ENCODE data around the gene GXYLT1.
"Not testable (repeated sequence)": the region's sequence is repeated elsewhere in the genome, so short reads cannot be mapped to it uniquely, and the experiment has no call there.

The GXYLT1 gene

DNA sequence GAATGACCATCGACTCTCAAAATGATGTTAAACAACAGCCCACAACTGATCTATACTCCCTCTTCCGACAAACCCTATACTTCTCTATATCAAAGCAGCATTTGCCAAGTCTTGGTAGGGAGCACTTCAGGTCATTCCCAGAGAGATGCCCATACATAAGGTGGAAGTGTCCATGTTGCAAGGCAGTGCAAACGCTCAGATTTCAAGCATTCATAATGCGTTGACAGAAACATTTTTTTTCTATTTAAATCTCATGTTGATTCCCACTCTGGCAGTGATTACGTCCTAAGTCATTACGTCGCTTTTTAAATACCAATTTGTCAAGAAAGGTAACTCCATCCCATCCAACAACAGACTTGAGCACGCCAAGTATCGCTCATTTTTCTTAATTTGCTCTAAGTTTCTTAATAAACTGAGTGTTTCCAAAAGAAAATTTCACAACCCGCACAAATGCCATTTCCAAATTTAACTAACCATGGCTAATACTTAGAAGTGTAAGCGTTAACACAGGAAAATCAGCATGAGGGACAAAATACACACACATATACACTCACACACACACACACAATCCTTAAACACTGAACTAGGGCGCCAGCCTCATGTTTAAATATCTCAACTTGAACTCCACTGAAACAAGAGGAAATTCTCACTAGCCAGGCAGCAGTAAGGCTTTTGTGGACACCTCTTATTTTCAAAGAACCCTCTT, 1.1 kb downstream of the GXYLT1 start:
- DNase-seq = no peak

GRCh38 chr12:42141981-42142606, 2.6 kb downstream of the GXYLT1 start:
- no peak for DNase-seq

GRCh38 chr12:42140901-42141300, 3.8 kb downstream of the GXYLT1 start:
- no peak for DNase-seq

DNA sequence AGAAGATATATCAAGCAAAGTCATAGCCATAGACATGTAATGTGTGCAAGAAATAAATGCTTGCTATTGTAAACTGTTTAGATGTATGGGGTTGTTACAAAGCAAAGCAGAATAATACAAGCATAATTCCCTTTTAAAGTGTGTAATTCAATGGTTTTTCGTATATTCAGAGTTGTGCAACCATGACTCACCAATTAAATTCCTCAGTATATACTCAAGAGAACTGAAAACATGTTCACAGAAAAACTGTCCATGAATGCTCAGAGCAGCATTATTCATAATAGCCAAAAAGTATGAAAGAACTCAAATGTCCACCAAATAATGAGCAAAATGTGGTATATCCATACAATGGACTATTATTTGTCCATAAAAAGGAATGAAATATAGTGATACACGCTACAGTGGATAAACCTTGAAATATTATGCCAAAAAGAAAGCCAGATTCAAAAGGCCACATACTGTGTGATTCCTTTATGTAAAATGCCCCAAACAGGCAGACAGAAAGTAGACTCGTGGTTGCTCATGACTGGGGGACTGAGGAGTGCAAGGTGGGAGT, 9.3 kb downstream of the GXYLT1 start:
- DNase-seq = no peak

- no peak for DNase-seq
Measured at GRCh38 chr12:42130672-42131402, 13.8 kb downstream of the GXYLT1 start.

- DNase-seq = no peak
Measured at GRCh38 chr12:42129595-42130204, 15.0 kb downstream of the GXYLT1 start.

- no peak for DNase-seq
Measured at GRCh38 chr12:42128888-42129287, 15.8 kb downstream of the GXYLT1 start.

DNA sequence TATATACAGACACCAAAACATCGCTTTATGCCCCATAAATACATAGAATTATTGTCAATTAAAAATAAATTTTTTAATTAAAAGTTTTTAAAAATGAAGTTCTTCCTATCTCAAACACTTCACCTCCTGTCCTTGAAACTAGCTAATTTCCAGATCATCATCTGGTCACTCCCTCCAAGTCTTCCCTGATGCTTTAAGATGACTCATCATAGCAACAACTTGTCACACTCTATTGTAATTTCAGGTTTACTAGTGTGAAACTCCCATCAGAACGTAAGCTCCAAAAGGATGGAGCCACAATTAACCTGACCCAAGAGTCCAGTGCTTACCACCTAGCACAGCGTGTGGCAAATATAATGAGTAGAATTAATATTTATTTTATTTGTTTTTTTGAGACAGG, 16.3 kb downstream of the GXYLT1 start:
- DNase-seq = no peak

DNA sequence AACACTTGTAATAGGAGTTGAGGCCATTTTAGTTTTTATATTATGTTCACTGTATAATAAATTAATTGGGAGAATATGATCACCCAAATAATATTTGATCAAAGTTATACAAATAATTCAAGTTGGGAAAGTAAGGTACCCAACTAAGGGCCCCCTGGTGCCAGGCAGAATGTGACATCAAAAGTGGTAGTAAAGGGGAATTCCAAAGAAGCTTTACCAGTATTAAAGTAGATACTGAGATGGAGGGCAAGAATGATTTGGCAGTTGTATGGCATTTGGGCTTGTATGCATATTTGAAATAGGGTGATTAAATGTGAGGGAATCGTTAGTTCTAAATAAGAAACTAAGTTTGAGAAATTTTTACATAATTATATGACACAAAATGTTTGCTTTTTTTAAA, 17.7 kb downstream of the GXYLT1 start:
- no peak for DNase-seq

GRCh38 chr12:42125388-42125767, 19.3 kb downstream of the GXYLT1 start:
- DNase-seq = no peak

- DNase-seq = no peak
Measured at GRCh38 chr12:42124764-42125387, 19.8 kb downstream of the GXYLT1 start.

GRCh38 chr12:42119085-42119633, 25.5 kb downstream of the GXYLT1 start:
- DNase-seq = no peak

GRCh38 chr12:42118136-42118879, 26.4 kb downstream of the GXYLT1 start:
- no peak for DNase-seq

DNA sequence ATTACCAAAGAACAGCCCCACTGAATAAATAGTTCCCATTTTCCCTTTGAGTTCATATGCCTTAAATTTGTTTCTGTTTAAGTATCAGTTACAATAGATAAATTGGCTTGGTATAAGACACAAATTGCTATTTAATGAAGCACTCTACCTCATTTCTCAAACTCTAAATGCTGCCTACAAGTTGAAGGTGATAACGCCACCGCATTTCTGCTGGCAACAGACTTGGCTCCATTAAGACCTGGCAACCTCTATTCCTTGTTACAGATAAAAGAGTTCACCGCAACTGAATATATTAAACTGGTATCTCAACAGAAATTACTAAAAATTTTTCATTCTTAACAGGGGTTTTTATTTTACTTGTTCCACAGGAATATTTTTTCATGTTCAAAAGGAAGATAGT, 35.6 kb downstream of the GXYLT1 start:
- no peak for DNase-seq

- not testable (repeated sequence) for DNase-seq
Measured at GRCh38 chr12:42106791-42107190, 37.9 kb downstream of the GXYLT1 start.

- DNase-seq = no peak
Measured at GRCh38 chr12:42104784-42105183, 39.9 kb downstream of the GXYLT1 start.

DNA sequence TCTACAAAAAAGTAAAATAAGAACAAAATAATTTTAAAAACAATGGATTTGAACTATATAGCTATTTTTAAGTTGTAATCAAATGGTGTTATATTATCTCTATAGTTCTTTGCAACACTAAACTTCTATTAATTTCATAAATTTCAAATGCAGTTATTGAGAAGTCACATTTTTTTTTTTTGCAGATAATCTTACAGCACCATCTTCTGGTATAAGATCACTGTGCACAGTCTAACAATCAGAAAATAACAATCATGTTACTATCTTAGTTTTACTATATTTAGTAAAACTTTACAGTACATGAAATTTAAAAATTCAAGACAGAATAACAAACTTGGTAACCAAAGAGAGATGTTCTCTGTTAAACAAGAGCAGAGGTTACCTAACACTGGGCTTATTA, 40.6 kb downstream of the GXYLT1 start:
- no peak for DNase-seq

DNA sequence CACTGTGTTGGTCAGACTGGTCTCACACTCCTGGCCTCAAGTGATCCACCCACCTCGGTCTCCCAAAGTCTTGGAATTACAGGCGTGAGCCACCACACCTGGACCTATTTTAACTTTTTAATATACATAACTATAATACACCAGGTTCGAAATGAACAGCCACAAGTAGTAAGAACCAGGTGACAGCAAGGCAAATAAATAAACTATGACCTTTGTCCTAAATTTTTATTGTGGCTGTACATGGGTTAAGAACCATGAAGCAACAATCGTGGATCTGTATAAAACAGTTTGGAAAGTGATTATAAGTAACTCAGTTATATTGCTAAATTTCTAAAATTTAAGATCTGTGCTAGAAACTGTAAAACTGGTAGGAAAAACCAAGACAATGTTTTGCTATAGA, 41.5 kb downstream of the GXYLT1 start:
- no peak for DNase-seq

GRCh38 chr12:42102720-42103119, 42.0 kb downstream of the GXYLT1 start:
- DNase-seq = no peak

DNA sequence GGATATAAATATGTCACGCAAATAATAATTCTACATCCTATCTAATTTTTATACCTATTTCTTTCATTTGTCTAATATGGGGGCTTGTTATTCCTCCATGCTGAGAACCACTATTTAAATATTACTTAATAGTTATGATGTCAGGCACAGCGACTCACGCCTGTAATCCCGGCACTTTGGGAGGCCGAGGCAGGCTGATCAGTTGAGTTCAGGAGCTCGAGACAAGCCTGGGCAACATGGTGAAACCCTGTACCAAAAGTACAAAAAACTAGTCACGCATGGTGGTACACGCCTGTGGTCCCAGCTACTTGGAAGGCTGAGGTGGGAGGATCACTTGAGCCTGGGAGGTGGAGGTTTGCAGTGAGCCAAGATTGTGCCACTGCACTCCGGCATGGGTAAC, 45.2 kb downstream of the GXYLT1 start:
- DNase-seq = no peak

GRCh38 chr12:42097971-42098370, 46.7 kb downstream of the GXYLT1 start:
- DNase-seq = no peak

DNA sequence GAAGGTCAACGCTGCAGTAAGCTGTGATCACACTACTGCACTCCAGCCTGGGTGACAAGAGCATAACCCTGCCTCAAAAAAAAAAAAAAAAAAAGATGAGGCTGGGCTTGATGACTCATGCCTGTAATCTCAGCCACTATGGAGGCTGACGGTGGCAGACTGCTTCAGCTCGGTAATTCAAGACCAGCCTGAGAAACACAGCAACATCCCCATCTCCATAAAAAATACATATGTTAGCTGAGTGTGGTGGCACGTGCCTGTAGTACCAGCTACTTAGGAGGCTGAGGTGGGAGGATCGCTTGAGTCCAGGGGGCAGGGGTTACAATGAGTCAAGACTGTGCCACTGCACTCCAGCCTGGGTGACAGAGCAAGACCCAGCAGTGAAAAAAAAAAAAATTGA, 50.4 kb downstream of the GXYLT1 start:
- DNase-seq = no peak
